Naive thymus-derived CD8-positive, alpha-beta T cell (primary cell): ENCODE data around the gene SELENOS. TPM values are rescaled to one million over a fixed set of nuclear protein-coding genes. Genes with fewer than 3 reads are reported as not detected.
A peak's percentile ranks its signal among the peaks of the same experiment; 100 is the strongest.

Source experiments
- ATAC-seq, 2 donors: fragments of 150-1000 bp; cut with Tn5 transposase in 1 of 2; sonication (Bioruptor Pico), chemical (Tn5 transposase) in 1 of 2; 1 replicate in 1 of 2; 2 replicates in 1 of 2; pipeline ENCODE4 v1.10.0; 2021; ENCODE audit warnings: mild to moderate bottlenecking in 2 of 2, moderate library complexity in 2 of 2
- POLR2A ChIA-PET: fragments of 350-600 bp; sonication (Branson Sonifier 250); formaldehyde crosslinking; loops from one replicate; lab custom pipeline; 2021; ENCODE audit warnings: antibody characterized with exemption; lab: Charles Lee
- DNase-seq, 10 donors: peaks; one replicate each; pipeline versions ENCODE4 v3.0.0 to v3.0.0-alpha.2; 2020 to 2022
- H3K27ac Mint-ChIP-seq, 10 donors: one replicate each; pipeline ENCODE4 v1.8.0; 2020 to 2022; ENCODE audit warnings: mild to moderate bottlenecking in 10 of 10, mixed read lengths in 10 of 10, moderate library complexity in 4 of 10, inconsistent platforms in 1 of 10
- H3K27me3 Mint-ChIP-seq, 5 donors: one replicate each; pipeline ENCODE4 v1.8.0; 2021 to 2022; ENCODE audit warnings: mixed read lengths in 5 of 5
- H3K36me3 Mint-ChIP-seq, 3 donors: one replicate each; pipeline ENCODE4 v1.8.0; 2020 to 2022; ENCODE audit warnings: mixed read lengths in 3 of 3, mild to moderate bottlenecking in 2 of 3, inconsistent platforms in 1 of 3
- H3K4me1 Mint-ChIP-seq, 4 donors: one replicate each; pipeline ENCODE4 v1.8.0; 2021 to 2022; ENCODE audit warnings: mixed read lengths in 4 of 4
- H3K4me3 Mint-ChIP-seq, 10 donors: one replicate each; pipeline ENCODE4 v1.8.0; 2020 to 2022; ENCODE audit warnings: mild to moderate bottlenecking in 10 of 10, mixed read lengths in 10 of 10, moderate library complexity in 6 of 10, inconsistent platforms in 1 of 10
- H3K9me3 Mint-ChIP-seq, 9 donors: one replicate each; pipeline ENCODE4 v1.8.0; 2020 to 2022; ENCODE audit warnings: mixed read lengths in 9 of 9, mild to moderate bottlenecking in 3 of 9, inconsistent platforms in 1 of 9, moderate library complexity in 1 of 9
- polyA plus RNA-seq, 3 donors: library from polyadenylated mRNA; unstranded; fragments of 300-500 nt; fragmentation: Illumina TruSeq; gene quantifications; one replicate each; pipeline ENCODE4 v1.2.3, GENCODE V29; 2021
- total RNA-seq, 8 experiments: library from RNA in 2 of 8; stranded (reverse) in 2 of 8; gene quantifications; one replicate each; pipeline ENCODE4 v1.2.3 and lab custom pipeline; 2021 to 2026

SELENOS gene
- total and polyA plus RNA-seq, 5 experiments from 2014 or later: 26.7 to 64.4 (median 38.8) TPM

DNA sequence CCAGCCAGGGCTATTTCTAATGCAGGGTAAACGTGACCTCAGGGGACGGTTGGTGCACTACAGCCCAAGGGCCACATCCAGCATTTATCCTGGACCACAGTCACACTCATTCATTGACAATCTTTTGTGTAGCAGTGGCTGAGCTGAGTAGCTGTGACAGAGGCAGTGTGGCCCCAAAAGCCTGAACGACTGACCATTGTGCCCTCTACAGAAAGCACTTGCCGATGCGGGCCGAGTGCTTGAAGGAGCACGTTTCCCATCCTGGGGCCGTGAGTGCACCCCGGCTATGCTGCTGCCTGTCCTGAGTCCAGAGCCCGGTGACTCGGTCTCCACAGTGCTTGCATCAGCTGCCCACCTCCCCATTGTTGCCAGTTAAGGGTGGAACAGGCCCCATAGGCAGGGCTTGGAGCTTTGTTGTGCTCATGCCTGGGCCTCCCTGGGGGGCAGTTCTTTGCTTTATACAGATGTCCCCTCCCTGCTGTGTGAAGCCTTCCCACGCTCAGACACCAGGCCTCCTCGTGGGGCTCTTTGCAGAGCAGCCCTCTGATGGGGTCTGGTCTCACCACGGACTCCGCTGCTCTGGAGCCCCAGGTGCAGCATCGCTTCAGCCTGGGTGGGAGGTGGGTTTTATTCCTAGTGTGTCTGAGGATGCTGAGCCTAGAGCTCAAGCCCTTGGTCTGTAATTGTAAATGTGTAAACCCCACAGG, 30.8 kb upstream of the SELENOS start:
- POLR2A ChIA-PET: no interaction called here
- ATAC-seq (no peak), DNase-seq (peak in 1 of 10 donors; percentile 12)
- Mint-ChIP-seq H3K27ac (no peak overlapping the region), H3K27me3 (peaks cover 0 to 9% (median 2%) of the 10 kb centered on the region in 5 donors), H3K4me3 (no peak overlapping the region), H3K9me3 (no peaks in the 10 kb centered on the region), H3K4me1 (peaks cover 0 to 2% (median 0%) of the 10 kb centered on the region in 4 donors), H3K36me3 (no peaks in the 10 kb centered on the region)

DNA sequence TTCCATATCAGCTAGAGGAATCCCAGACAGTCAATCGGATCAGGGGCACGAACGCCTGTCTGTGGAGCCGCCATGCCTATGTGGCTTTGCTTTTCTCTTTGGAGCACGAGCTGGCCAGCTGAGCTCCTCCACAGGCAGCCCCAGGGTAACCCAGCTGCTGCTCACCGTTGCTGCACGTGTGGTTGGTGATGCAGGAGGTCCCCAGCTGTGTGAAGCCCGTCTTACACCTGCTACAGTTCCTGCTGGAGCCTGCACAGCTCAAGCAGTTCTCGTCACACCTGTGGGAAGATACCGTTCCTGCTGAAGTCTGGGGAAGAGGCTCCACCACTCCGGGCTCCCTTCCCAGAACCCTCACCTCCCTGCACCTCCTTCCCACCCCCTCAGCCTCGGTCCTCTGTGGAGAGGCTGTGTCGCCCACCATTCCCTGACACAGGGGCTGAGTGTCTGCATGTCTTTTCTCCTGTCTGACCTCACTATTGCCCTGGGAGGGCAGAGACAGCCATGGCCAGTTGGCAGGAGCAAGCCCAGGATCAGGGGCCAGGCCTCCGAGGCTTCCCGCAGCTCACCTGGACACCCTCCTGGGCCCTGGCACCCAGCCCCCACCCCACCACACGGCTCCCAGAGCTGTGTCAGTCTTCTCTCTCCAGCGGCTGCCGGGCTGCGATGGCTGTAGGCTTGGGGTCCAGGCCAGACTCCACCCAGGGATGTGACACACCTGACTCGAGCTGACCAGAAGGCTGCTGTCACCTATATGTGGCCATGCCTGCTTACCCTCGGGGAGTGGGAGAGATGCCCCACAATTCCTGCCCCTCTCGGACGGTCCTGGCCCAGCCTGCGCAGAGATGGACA, 30.0 kb upstream of the SELENOS start:
- no peak overlapping the region for H3K4me3 Mint-ChIP-seq
- H3K36me3 Mint-ChIP-seq: no peaks in the 10 kb centered on the region
- DNase-seq: peak in 1 of 10 donors; percentile 12
- POLR2A ChIA-PET: no interaction called here
- H3K27me3 Mint-ChIP-seq: peaks cover 0 to 6% (median 2%) of the 10 kb centered on the region in 5 donors
- H3K27ac Mint-ChIP-seq: no peak overlapping the region
- no peak for ATAC-seq
- H3K9me3 Mint-ChIP-seq: no peaks in the 10 kb centered on the region
- H3K4me1 Mint-ChIP-seq: peaks cover 0 to 2% (median 0%) of the 10 kb centered on the region in 4 donors

DNA sequence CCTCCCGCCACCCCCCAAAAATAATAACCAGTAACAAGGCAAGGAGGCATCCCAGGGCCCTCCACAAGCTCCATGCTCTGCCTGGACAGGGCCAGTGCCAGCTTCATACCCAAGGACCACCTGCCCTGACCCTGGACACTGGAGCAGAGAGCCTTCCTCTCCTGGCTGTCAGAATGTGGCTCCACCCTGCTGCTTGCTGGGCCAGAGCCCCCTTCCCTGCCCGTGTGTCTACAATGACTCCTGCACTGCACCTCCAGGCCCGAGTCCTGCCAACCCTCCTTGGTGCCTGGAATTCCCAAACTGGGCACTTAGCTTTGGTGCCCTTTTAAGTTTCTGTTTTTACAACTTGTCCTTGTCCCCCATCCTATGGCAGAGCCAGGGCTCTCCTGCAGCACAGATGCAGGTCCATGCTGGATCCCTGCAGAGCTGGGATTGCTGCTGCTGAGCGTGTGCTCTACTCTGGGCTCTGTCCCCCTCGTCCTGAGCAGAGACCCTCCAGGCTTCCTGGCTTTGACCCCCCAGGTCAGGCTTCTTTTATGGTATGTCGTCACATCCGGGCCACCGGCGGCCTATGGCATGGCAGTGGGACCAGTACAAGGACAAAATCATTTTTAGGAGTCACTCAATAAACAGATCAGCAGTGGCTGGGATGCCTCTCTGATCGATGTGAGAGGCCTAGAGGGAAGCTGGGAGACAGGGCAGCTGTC, 29.2 kb upstream of the SELENOS start:
- Mint-ChIP-seq H3K4me1 (peaks cover 0 to under 1% (median 0%) of the 10 kb centered on the region in 4 donors), H3K27ac (peak overlapping the region in 1 of 10 donors; percentile 51), H3K27me3 (no peaks in the 10 kb centered on the region), H3K36me3 (no peaks in the 10 kb centered on the region), H3K9me3 (no peaks in the 10 kb centered on the region), H3K4me3 (no peak overlapping the region)
- no peak for DNase-seq
- ATAC-seq: no peak
- POLR2A ChIA-PET: no interaction called here

DNA sequence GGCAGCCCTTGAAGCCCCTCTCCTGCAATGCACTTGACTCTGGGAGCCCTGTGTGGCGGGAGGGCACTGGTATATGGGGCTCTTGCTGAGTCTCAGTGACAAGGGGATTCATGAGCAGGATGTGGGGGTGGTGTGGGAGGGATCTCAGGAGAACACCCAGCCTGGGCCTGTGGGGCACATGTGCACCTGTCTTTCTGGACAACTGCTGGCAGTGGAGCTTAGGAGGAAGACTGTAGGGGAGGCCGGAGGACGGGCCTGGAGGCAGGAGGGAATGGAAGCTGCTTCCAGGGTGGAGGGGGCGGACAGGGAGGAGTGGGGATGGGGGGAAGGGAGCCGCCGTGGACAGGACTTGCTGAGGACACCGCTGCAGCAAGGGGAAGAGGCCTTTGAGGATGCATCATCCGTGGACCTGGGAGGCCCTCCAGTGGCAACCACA, 28.6 kb upstream of the SELENOS start:
- Mint-ChIP-seq H3K27me3 (no peaks in the 10 kb centered on the region), H3K27ac (peak overlapping the region in 1 of 10 donors; percentile 17), H3K9me3 (no peaks in the 10 kb centered on the region), H3K36me3 (no peaks in the 10 kb centered on the region), H3K4me3 (no peak overlapping the region), H3K4me1 (peaks cover 0 to 5% (median 0%) of the 10 kb centered on the region in 4 donors)
- POLR2A ChIA-PET: interaction anchor here (0.6 kb wide), 1 partner anchor 13 kb away, joined by 3 read pairs; no protein-coding TSS in a partner anchor
- DNase-seq (no peak), ATAC-seq (no peak)

DNA sequence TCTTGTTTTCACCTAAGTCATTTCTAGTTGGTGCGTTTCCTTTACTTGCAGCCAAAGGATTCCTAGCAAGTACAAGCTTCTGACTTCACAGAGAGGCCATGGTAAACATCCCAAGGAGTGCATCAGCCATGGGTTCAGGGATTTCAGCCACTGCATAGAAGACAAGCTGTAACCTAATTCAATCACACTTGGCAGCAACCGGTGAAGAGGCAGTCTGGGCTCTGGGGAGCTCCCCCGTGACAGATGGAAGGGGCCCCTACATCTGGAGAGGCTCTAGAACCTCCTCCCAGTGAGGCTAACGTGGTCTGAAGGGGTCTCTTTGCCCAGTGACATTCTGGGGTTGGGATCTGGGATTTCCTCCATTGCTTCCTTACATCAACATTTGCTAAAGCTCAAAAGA, 26.1 kb upstream of the SELENOS start:
- Mint-ChIP-seq H3K9me3 (no peaks in the 10 kb centered on the region), H3K27me3 (no peaks in the 10 kb centered on the region), H3K4me1 (peaks cover 0 to 5% (median 2%) of the 10 kb centered on the region in 4 donors), H3K27ac (no peak overlapping the region), H3K36me3 (no peaks in the 10 kb centered on the region), H3K4me3 (peak overlapping the region in 1 of 10 donors; percentile 51)
- POLR2A ChIA-PET: interaction anchor here (0.6 kb wide), 1 partner anchor 417 kb away, joined by 3 read pairs; no protein-coding TSS in a partner anchor
- DNase-seq (no peak), ATAC-seq (no peak)

DNA sequence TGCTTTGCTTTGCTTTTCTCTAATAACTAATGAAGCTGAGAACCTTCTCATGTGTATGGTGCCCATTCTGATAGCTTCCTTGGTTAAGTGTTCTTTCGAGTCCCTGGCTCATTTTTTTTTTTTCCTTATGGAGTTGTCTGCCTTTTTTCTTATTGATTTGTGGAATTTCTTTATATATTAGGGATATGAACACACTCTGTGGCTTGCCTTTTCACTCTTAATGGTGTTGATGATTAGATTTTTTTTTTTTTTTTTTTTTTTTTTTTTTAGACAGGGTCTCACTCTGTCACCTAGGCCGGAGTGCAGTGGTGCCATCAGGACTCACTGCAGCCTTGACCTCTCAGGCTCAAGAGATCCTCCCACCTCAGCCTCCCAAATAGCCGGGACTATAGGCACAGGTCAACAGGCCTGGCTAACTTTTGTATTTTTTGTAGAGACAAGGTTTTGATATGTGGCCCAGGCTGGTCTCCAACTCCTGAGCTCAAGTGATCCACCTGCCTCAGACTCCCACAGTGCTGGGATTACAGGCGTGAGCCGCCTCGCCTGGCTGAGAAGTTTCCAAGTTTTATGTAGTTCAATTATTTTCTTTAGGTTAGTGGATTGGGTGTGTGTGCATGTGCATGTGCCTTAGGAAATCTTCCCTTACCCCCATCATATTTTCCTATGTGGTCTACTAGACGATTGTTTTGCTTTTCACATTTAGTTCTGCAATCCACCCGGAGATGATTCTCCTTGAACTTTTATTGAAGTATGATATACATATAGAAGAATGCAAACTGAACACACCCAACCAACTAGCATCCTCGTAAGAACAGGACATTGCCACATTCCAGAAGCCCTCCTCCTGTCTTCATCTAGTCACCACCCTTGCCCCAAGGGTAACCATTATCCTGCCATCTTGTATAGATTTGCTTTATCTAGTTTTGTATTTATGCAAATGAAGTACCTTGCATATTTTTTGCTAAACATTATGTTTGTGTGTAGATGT, 19.4 kb upstream of the SELENOS start:
- POLR2A ChIA-PET: interaction anchor here (0.6 to 3.2 kb wide), 3 partner anchors 23 to 80 kb away, joined by 3 to 26 read pairs (median 3); no protein-coding TSS in a partner anchor
- Mint-ChIP-seq H3K4me3 (peak overlapping the region in 8 of 10 donors; percentile 65 to 99 (median 97)), H3K4me1 (peaks cover 10 to 48% (median 38%) of the 10 kb centered on the region in 4 donors), H3K27ac (peak overlapping the region in 6 of 10 donors; percentile 11 to 94 (median 89)), H3K9me3 (no peaks in the 10 kb centered on the region), H3K36me3 (peaks cover 0 to 9% (median 0%) of the 10 kb centered on the region in 3 donors), H3K27me3 (no peaks in the 10 kb centered on the region)
- ATAC-seq (no peak), DNase-seq (no peak)

DNA sequence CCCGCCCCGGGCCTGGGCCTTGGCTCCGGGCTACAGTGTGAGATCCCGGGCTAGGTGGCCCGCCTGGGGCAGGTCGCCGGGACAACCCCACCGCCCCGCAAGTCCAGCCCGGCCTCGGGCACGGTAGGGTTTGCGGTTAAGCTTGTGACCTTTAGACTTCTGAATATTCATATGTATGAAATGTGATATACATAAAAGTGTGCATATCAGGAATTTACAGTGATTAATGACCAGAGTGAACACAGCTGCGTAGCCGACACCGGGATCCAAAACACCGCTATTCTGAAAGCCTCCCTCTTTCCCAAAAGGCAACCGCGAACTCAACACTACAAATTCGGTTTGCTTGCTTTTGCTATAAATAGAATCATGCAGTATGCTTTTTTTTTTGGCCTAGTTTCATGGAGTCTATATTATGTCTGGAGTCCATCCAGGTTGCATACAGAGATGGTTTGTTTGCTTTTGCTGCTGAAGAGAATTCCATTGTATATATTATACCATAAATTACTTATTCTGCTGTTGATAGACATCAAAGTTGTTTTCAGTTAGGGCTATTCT, 18.4 kb upstream of the SELENOS start:
- Mint-ChIP-seq H3K27ac (peak overlapping the region; percentile 84 to 99 (median 94)), H3K36me3 (peaks cover 0 to 17% (median 0%) of the 10 kb centered on the region in 3 donors), H3K4me1 (peaks cover 12 to 47% (median 44%) of the 10 kb centered on the region in 4 donors), H3K4me3 (peak overlapping the region; percentile 88 to 100 (median 97)), H3K27me3 (no peaks in the 10 kb centered on the region), H3K9me3 (no peaks in the 10 kb centered on the region)
- ATAC-seq (no peak), DNase-seq (peak in 1 of 10 donors; percentile 25)
- POLR2A ChIA-PET: interaction anchor here (0.9 to 3.2 kb wide), 12 partner anchors 10 to 428 kb away, joined by 3 to 26 read pairs (median 6); partner anchors contain the start of genes CHSY1 and TM2D3

DNA sequence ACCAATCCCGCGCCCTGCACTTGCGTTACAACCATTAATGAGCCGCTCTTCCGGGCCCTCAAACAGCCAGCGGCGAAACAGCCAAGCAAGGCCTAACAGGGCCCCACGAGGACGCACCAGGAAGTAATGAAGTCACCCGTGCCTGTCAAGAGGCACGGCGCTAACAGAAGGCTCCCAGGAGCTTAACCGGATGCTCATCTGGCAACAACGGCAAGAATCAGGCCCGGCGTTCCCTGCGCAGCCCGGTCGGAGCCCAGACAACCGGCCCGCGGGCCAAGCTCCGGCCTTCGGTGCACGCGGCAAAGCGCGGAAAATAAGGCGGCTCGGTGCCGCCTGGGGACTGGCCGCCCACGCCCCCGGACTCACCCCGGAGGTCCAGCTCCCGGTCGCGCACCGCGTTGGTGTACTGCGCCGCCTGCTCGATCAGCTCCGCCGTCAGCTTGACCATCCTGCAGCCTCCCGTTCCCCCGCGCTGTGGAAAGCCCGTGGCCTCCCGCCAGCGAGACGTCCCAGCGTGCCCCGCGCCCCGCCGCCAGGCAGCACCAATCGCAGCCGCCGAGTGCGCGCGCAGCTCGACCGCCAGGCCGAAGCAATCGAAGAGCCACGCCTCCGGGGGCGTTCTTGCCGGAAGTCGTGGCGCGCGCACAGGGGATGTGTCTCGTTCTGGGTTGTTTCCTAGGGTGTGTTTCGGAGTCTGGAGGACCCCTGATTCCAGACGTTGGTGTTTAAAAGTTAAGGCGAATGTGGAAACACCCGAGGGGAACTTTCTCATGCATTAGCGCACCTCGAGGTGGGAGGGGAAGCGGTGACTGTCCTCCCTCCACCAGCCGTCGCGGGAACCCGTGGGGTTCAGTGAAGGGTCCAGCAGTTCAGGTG, 17.7 kb upstream of the SELENOS start, which contains the start of gene SNRPA1:
TSS of gene SNRPA1 (minus strand) at position 518 of the 876 bp plus-strand sequence. CDS start at position 448, 70 bp downstream.
- ATAC-seq: peak; percentile 80 to 82
- Mint-ChIP-seq H3K27me3 (no peaks in the 10 kb centered on the region), H3K27ac (peak within 1 kb of the TSS; percentile 92 to 99 (median 96)), H3K36me3 (peaks cover 0 to 24% (median 4%) of the 10 kb centered on the region in 3 donors), H3K4me1 (peaks cover 14 to 53% (median 49%) of the 10 kb centered on the region in 4 donors), H3K4me3 (peak within 1 kb of the TSS; percentile 88 to 100 (median 97)), H3K9me3 (no peaks in the 10 kb centered on the region)
- peak; percentile 93 to 100 (median 97) for DNase-seq
- POLR2A ChIA-PET: interaction anchor here (0.6 to 3.2 kb wide), 15 partner anchors 9 to 693 kb away, joined by 3 to 26 read pairs (median 5); partner anchors contain the start of genes ASB7, CHSY1, LINS1 and TM2D3

DNA sequence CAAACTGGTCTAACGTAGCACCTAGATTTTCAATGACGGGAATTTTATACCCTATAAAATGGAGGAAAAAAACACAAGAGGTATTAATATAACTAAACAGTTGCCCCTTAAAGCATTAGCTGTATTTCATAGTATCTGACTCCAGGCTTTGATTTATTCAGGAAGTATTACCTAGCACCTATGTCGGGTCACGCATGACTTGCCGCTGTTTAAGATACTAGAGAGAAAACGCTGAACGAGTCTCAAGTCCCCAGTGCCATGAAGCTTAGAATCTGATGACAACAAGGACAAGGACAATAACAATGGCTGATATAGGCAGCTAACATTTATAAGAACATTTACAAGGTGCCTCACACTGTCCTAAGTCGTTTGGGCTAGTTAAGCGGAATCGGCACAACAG, 15.8 kb upstream of the SELENOS start:
- no peaks in the 10 kb centered on the region for H3K27me3 Mint-ChIP-seq
- POLR2A ChIA-PET: interaction anchor here (0.6 to 2.6 kb wide), 2 partner anchors 15 to 970 kb away, joined by 5 to 10 read pairs; no protein-coding TSS in a partner anchor
- no peaks in the 10 kb centered on the region for H3K9me3 Mint-ChIP-seq
- H3K36me3 Mint-ChIP-seq: peaks cover 0 to 43% (median 8%) of the 10 kb centered on the region in 3 donors
- DNase-seq (no peak), ATAC-seq (no peak)
- peaks cover 21 to 71% (median 60%) of the 10 kb centered on the region in 4 donors for H3K4me1 Mint-ChIP-seq
- peak overlapping the region; percentile 88 to 100 (median 97) for H3K4me3 Mint-ChIP-seq
- peak overlapping the region; percentile 56 to 99 (median 96) for H3K27ac Mint-ChIP-seq
